T follicular helper cell (primary cell): ENCODE results near the gene RWDD4.

Experiments
- DNase-seq: peaks from one replicate; pipeline ENCODE4 v3.0.0-alpha.2; 2020; ENCODE audit warnings: low read depth

RWDD4 gene

GRCh38 chr4:183600189-183600685 lies 58.7 kb downstream of the RWDD4 start:
- DNase-seq = no peak

DNA sequence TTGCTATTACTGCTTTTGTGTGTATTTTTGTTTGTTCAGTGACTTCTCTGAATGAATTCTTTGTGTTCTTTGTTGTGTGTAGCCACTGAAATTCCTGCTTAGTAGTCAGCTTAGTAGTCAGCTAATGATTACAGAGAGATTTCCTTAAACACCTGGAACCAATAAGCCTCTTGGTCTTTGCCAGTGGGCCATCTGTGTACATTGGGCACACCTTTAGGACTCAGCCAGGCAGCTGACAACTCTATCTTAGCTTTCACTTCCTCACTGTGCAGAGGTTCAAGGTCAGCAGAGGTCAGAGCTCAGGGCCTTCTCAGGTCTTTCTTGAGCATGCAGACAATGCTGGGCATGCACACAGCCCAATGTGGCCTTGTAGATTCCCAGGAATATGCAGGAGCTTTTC lies 59.3 kb downstream of the RWDD4 start:
- DNase-seq = no peak

- DNase-seq = no peak
These were observed 59.7 kb downstream of the RWDD4 start for GRCh38 chr4:183599284-183599683.

DNA sequence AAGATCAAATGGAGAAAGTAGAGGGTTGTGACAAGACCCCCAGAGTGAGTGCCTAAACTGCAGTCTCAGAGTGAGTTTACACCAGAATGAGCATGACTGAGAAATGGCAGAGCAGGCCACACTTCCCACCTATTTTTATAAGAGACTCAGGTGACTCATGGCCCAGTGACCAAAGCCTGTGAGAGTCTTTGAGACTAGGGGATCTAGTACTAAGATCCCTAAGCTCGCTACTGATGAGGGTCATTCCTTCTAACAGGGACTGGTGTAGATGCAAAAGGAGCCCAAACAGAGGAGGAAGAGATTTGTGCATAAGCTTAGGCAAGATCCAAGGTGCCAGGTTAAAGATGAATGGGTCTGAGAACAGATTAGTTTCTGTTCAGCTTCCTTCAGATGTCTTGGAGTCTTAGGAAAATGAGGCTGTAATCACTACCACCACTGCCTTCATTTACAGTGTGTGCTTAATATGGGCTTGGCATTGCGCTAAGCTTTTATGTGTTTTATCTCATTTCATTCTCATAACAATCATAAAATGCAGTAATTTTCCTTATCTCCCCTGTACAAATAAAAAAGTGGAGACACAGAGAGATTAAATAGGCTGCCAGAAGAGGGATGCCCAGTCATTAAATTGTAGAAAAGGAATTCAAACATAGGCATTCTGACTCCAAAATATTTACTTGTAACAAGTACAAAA lies 62.8 kb downstream of the RWDD4 start:
- DNase-seq = no peak

DNA sequence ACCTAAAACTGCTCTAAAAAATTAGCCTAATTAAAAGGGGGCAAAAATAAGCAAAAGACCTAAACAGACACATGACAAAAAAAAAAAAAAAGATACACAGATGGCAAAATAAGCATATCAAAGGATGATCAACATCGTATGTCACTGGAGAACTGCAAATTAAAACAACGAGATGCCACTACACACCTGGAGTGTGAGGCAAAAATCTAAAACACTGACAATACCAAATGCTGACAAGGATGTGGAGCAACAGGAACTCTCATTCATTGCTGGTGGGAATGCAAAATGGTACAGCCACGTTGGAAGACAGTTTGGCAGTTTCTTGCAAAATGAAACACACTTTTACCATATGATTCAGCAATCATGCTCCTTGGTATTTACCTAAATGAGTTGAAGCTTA lies 64.2 kb downstream of the RWDD4 start:
- DNase-seq = no peak

DNA sequence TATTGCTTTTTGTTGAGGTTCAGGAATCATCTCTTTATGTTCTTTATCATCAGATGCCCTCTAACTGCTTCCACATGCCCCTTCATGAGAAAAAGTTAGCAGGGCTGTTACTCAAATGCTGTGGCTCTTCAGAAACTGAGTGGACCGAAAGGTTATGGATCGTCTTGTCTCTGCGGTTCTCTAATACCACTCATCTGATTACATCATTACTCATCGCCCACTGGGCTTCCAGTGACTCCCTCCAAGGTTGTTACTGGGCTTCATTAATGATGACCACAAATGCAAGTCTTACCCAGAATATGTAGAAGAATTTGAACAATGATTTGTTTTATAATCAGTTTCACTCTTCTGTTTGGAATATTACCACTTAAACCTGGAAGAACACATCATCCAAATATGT lies 67.7 kb downstream of the RWDD4 start:
- DNase-seq = no peak
